ENCODE results near the gene GPC6.

GRCh38 chr13:94112227-94112626 lies 885.6 kb downstream of the GPC6 start:
- TF ChIP-seq CTCF (conservative IDR thresholded peaks at IDR 0.05; ENCODE audit: low read length) (no peak), EZH2phosphoT487 (IDR thresholded peaks at IDR 0.05; ENCODE audit: borderline replicate concordance) (no peak)
